IPS-NIHi7 (cell line): ENCODE results near the gene EMC9.

Experiments
- DNase-seq: peaks from one replicate; pipeline ENCODE4 v3.0.0; 2012; ENCODE audit warnings: mixed read lengths; ENCODE audit errors: extremely low spot score

The EMC9 gene

GRCh38 chr14:24177041-24177825, 35.8 kb upstream of the EMC9 start:
- DNase-seq: no peak

- no peak for DNase-seq
Observed at GRCh38 chr14:24176599-24176998, 35.2 kb upstream of the EMC9 start.

- DNase-seq: no peak
Observed at GRCh38 chr14:24172871-24173281, 31.5 kb upstream of the EMC9 start.

GRCh38 chr14:24172261-24172860, 31.0 kb upstream of the EMC9 start:
- no peak for DNase-seq

GRCh38 chr14:24171422-24172260, 30.2 kb upstream of the EMC9 start, which contains the start of gene REC8:
Gene REC8 (plus strand): TSS chr14:24172080. CDS start chr14:24172553, 473 bp downstream.
- DNase-seq: peak; percentile 99

- no peak for DNase-seq
Observed at GRCh38 chr14:24167469-24168114, 26.2 kb upstream of the EMC9 start.

GRCh38 chr14:24165785-24166184, 24.4 kb upstream of the EMC9 start:
- DNase-seq: no peak

GRCh38 chr14:24164518-24164991, 23.2 kb upstream of the EMC9 start:
- DNase-seq: no peak

- DNase-seq: no peak
Observed at GRCh38 chr14:24162093-24162492, 20.7 kb upstream of the EMC9 start.

GRCh38 chr14:24160850-24161804, 19.7 kb upstream of the EMC9 start, which contains the start of gene IRF9:
Gene IRF9 (plus strand): TSS chr14:24161265. CDS start chr14:24162145, 880 bp downstream.
- peak; percentile 95 for DNase-seq

- DNase-seq: no peak
Observed at GRCh38 chr14:24160499-24160849, 19.1 kb upstream of the EMC9 start.

- DNase-seq: no peak
Observed at GRCh38 chr14:24159777-24160498, 18.5 kb upstream of the EMC9 start.

- no peak for DNase-seq
Observed at GRCh38 chr14:24157331-24157730, 15.9 kb upstream of the EMC9 start.

GRCh38 chr14:24156840-24157239, 15.4 kb upstream of the EMC9 start:
- no peak for DNase-seq

- no peak for DNase-seq
Observed at GRCh38 chr14:24155100-24155499, 13.7 kb upstream of the EMC9 start.

GRCh38 chr14:24151404-24152080, 10.2 kb upstream of the EMC9 start:
- no peak for DNase-seq

GRCh38 chr14:24150993-24151392, 9.6 kb upstream of the EMC9 start:
- no peak for DNase-seq

- DNase-seq: no peak
Observed at GRCh38 chr14:24150567-24150966, 9.2 kb upstream of the EMC9 start.

GRCh38 chr14:24150061-24150460, 8.7 kb upstream of the EMC9 start:
- DNase-seq: no peak
